Kidney glomerular epithelial cell (primary cell): ENCODE results near the gene NHLRC3.
"Not testable (repeated sequence)": the region's sequence is repeated elsewhere in the genome, so short reads cannot be mapped to it uniquely, and the experiment has no call there.

Source experiments
- DNase-seq: peaks from one replicate; lab custom pipeline; 2025; lab: John Stamatoyannopoulos, UW

NHLRC3 gene

GRCh38 chr13:39047560-39047959, 9.3 kb downstream of the NHLRC3 start:
- DNase-seq, result no peak

- DNase-seq, result no peak
Measured at GRCh38 chr13:39048806-39049205, 10.6 kb downstream of the NHLRC3 start.

GRCh38 chr13:39049274-39049673, 11.0 kb downstream of the NHLRC3 start:
- DNase-seq, result no peak

- peak; percentile 7 for DNase-seq
Measured at GRCh38 chr13:39051157-39051556, 12.9 kb downstream of the NHLRC3 start.

- DNase-seq, result no peak
Measured at GRCh38 chr13:39052944-39053343, 14.7 kb downstream of the NHLRC3 start.

- no peak for DNase-seq
Measured at GRCh38 chr13:39054112-39054511, 15.9 kb downstream of the NHLRC3 start.

GRCh38 chr13:39056018-39056417, 17.8 kb downstream of the NHLRC3 start:
- no peak for DNase-seq

- DNase-seq, result no peak
Measured at GRCh38 chr13:39058040-39058439, 19.8 kb downstream of the NHLRC3 start.

- no peak for DNase-seq
Measured at GRCh38 chr13:39062004-39062403, 23.7 kb downstream of the NHLRC3 start.

- no peak for DNase-seq
Measured at GRCh38 chr13:39072842-39073241, 34.6 kb downstream of the NHLRC3 start.

GRCh38 chr13:39073983-39074382, 35.7 kb downstream of the NHLRC3 start:
- no peak for DNase-seq

- not testable (repeated sequence) for DNase-seq
Measured at GRCh38 chr13:39086251-39086945, 48.1 kb downstream of the NHLRC3 start.

GRCh38 chr13:39091586-39091985, 53.3 kb downstream of the NHLRC3 start:
- DNase-seq, result no peak

- no peak for DNase-seq
Measured at GRCh38 chr13:39095500-39095899, 57.2 kb downstream of the NHLRC3 start.

GRCh38 chr13:39099231-39099630, 61.0 kb downstream of the NHLRC3 start:
- no peak for DNase-seq
